Measurements from ENCODE around the gene FADS1.

GRCh38 chr11:61753672-61754071 lies 63.1 kb downstream of the FADS1 start:
- TF ChIP-seq POLR2A (IDR thresholded peaks at IDR 0.05) (no peak), CTCF (IDR thresholded peaks at IDR 0.05) (no peak)
